ENCODE measurements around the gene SRSF2.
"Not testable (repeated sequence)": the region's sequence is repeated elsewhere in the genome, so short reads cannot be mapped to it uniquely, and the experiment has no call there.

The SRSF2 gene

GRCh38 chr17:76700617-76701470 lies 36.3 kb downstream of the SRSF2 start:
- DNase-seq (ENCODE audit: low read depth, low spot score), result no peak

GRCh38 chr17:76700270-76700616 lies 36.9 kb downstream of the SRSF2 start:
- no peak for DNase-seq (ENCODE audit: low read depth, low spot score)

- DNase-seq (ENCODE audit: low read depth, low spot score), result not testable (repeated sequence)
Measured at GRCh38 chr17:76698466-76698977, 38.6 kb downstream of the SRSF2 start.

- no peak for DNase-seq (ENCODE audit: low read depth, low spot score)
Measured at GRCh38 chr17:76697702-76698465, 39.2 kb downstream of the SRSF2 start.

- DNase-seq (ENCODE audit: low read depth, low spot score), result no peak
Measured at GRCh38 chr17:76696763-76697701, 40.1 kb downstream of the SRSF2 start.

DNA sequence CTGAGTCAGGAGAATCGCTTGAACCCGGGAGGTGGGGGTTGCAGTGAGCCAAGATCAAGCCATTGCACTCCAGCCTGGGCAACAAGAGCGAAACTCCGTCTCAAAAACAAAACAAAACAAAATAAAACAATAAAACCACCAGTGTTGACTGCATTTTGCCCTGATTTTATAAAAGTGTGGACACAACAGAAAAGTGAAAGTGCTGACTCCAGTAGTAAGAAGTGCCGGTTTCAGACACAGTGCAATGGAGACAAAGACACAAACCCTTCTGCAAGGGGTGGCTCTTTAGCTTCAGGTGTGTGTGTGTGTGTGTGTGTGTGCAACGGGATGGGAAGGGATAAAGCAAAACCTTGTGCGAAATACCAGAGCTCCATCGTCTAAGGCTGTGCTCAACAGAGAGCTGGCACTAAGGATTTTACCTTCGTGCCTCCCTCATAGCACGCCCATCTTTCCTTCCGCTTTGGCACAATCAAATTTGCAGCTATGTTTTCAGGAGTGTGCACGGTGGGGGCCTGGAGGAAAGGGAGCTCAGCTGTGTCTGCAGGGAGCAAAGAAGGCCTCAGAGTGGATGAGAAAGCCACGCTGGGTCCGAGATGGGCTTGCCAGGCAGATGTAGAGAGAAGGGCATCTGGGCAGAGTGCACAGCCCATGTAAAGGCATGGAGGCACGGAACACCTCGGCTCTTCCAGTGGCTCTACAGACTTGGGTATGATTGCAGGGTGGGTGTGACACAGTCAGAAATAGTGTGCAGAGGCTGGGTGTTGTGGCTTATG lies 41.9 kb downstream of the SRSF2 start:
- no peak for DNase-seq (ENCODE audit: low read depth, low spot score)

- DNase-seq (ENCODE audit: low read depth, low spot score), result no peak
Measured at GRCh38 chr17:76691379-76692191, 45.5 kb downstream of the SRSF2 start.

DNA sequence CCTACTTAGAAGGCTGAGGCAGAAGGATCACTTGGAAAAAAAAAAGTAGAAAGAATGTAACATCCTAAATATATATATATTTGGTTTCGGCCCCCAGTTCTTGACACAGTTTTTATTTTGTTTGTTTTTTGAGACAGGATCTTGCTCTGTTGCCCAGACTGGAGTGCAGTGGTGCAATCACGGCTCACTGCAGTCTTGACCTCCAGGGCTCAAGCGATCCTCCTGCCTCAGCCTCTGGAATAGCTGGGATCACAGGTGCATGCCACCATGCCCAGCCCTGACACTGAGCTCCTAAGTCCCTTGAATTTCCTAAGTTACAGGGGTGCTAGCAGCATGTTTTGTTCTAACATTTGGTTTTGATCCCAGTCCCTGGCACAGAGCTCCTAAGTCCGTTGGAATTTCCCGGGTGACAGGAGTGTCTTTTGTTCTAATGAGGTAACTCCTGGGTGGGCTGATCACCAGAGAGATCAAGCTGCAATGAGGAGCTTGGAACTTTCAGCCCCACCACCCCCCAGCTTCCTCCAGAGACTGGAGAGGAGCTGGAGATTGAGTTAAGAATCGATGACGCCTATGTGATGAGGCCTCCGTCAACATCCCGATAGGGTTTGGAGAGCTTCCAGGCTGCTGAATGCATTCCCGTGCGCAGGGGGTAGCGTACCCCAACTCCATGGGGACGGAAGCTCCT lies 46.4 kb downstream of the SRSF2 start:
- DNase-seq (ENCODE audit: low read depth, low spot score), result no peak

- DNase-seq (ENCODE audit: low read depth, low spot score), result no peak
Measured at GRCh38 chr17:76689859-76690258, 47.3 kb downstream of the SRSF2 start.

DNA sequence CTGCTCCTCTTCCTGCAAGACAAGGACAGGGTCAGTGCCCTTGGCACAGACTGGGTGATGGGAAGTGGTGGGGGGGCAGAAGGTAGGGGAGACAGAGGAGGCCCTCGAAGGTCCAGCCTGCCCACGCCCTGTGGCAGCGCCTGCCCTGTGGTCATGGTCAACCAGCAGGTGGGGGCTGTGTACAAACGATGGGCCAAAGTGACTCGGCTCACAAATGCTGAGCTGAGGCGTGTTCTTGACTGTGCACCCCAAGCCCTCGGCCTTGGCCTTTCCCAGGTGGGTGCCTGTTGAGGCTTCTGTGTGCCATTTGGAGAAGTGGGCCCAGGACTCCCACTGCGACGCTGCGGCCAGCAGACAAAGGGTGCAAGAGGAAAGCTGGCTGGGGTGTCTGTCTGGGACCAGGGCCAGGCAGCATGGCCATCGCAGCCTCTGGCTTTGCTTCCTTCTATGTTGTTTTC lies 48.9 kb downstream of the SRSF2 start:
- no peak for DNase-seq (ENCODE audit: low read depth, low spot score)

GRCh38 chr17:76687298-76688164 lies 49.6 kb downstream of the SRSF2 start:
- DNase-seq (ENCODE audit: low read depth, low spot score), result no peak

DNA sequence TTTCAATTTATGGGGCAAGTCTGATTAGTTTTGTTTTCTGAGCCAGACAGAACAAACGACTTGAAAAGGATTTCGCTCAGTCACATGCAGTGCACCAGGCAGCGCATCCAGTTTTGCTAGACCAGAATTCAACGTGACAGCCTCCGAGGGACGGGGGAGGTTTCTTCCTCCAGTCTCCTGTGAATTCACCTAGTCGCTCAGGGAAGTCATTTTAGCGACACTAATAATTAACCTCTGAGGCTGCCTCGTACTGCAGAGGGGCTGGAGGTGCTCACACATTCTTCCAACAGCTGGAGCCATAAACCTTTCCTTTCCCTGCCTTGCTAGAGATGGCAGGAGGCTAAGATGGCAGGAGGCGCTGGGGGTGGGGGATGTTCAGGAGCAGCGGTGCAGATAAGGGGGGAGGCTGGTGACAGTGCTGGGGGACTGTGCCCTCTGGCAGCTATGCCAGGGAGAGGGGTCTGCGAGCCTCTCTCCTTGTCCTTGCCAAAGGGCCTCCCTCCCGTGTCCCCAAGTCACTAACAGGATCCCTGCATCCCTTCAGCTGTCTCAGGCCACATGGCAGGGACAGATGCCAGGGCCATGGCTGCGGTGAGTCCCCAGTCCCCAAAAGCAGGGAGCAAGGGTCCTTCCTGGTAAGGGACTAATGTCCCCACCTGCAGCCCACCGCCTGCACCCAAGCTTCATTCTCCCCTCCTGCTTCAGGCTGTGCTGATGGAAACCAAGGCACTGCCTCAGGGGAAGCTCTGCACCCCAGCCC lies 50.4 kb downstream of the SRSF2 start:
- DNase-seq (ENCODE audit: low read depth, low spot score), result no peak

DNA sequence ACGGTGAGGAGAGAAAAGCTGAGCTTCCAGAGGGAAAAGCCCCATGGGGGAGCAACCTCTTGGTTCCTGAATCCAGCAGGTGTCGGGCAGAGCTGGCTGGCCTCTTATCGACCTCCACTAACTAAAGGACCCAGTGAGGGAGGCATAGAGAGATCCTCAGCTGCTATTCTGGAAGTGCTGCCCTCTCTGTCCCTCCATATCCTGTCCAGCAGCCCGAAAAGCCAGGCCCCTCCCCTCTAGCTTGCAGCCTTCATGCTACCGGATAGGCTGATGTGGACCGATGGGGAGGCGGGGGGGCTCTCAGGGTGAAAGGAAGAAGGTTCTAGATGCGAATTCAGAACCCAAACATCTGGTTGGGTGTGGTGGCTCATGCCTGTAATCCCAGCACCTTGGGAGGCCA lies 51.3 kb downstream of the SRSF2 start:
- no peak for DNase-seq (ENCODE audit: low read depth, low spot score)

GRCh38 chr17:76685366-76685765 lies 51.8 kb downstream of the SRSF2 start:
- DNase-seq (ENCODE audit: low read depth, low spot score), result no peak

DNA sequence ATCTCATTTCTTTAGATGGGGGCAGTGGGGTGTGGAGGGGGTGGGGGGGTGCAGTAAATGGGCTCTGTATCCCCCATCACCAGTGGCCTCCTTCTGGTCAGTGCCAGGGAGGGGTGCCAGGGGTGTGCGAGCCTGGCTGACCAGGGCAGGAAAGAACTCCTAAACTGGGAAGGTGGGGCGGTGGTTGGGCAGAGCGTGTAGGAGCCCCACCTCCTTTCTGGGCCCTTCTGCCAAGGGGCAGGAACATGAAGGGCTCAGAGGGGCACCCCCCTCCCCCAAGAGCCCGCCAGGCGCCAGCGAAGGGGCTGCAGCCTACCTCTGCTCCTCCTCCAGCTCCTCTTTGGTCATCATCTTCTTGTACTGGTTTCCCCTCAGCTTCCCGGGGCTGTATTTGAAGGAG lies 52.4 kb downstream of the SRSF2 start:
- DNase-seq (ENCODE audit: low read depth, low spot score), result no peak
